Keratinocyte (primary cell): ENCODE data around the gene METTL5. TPM values are rescaled to one million over a fixed set of nuclear protein-coding genes. Genes with fewer than 3 reads are reported as not detected.
"Not testable (repeated sequence)": the region's sequence is repeated elsewhere in the genome, so short reads cannot be mapped to it uniquely, and the experiment has no call there.

Experiments
- DNase-seq: peaks from one replicate; pipeline ENCODE4 v3.0.0-alpha.2; 2011; ENCODE audit warnings: low read depth, missing footprints, low spot score
- FAIRE-seq: peaks from 2 replicates; lab custom pipeline; 2011; peaks lifted over from hg19 to GRCh38; lab: Jason Lieb, UNC
- H2AFZ ChIP-seq: 2 replicates; pipeline ENCODE4 v1.6.0; 2012; ENCODE audit warnings: low read length, control low read depth, inconsistent platforms; ENCODE audit not compliant: control insufficient read depth
- H3K27ac ChIP-seq: 2 replicates; pipeline ENCODE4 v1.5.1; 2011; ENCODE audit warnings: low read length; ENCODE audit not compliant: control insufficient read depth, insufficient read depth
- H3K27me3 ChIP-seq: 3 replicates; pipeline ENCODE4 v1.6.0; 2011; ENCODE audit warnings: low read length; ENCODE audit not compliant: control insufficient read depth, insufficient read depth; ENCODE audit errors: extremely low read depth
- H3K36me3 ChIP-seq, 2 experiments: 2 replicates in 1 of 2; 3 replicates in 1 of 2; pipeline ENCODE4 v1.5.1; 2011; ENCODE audit warnings: low read length in 2 of 2, mild to moderate bottlenecking in 1 of 2; ENCODE audit not compliant: control insufficient read depth in 2 of 2, insufficient read depth in 2 of 2; ENCODE audit errors: extremely low read depth in 1 of 2
- H3K4me1 ChIP-seq: 3 replicates; pipeline ENCODE4 v1.5.1; 2011; ENCODE audit warnings: low read length; ENCODE audit not compliant: control insufficient read depth, insufficient read depth; ENCODE audit errors: extremely low read depth
- H3K4me2 ChIP-seq: 3 replicates; pipeline ENCODE4 v1.6.0; 2011; ENCODE audit warnings: low read depth, low read length; ENCODE audit not compliant: control insufficient read depth, insufficient read depth; ENCODE audit errors: extremely low read depth
- H3K4me3 ChIP-seq, 3 experiments: fragments of 200-600 bp in 1 of 3; sonication (generic) in 1 of 3; 2 replicates in 2 of 3; 3 replicates in 1 of 3; pipeline ENCODE4 v1.5.1; 2011 to 2016; ENCODE audit warnings: low read length in 3 of 3, mild to moderate bottlenecking in 3 of 3, control low read depth in 2 of 3, inconsistent platforms in 1 of 3, low read depth in 1 of 3, mixed read lengths in 1 of 3, mixed run types in 1 of 3, moderate library complexity in 1 of 3; ENCODE audit not compliant: control insufficient read depth in 2 of 3, insufficient read depth in 2 of 3; ENCODE audit errors: extremely low read depth in 1 of 3
- H3K79me2 ChIP-seq: 2 replicates; pipeline ENCODE4 v1.6.0; 2012; ENCODE audit warnings: low read length; ENCODE audit not compliant: control insufficient read depth, insufficient read depth
- H3K9ac ChIP-seq: 3 replicates; pipeline ENCODE4 v1.6.0; 2011; ENCODE audit warnings: low read length; ENCODE audit not compliant: control insufficient read depth, insufficient read depth; ENCODE audit errors: extremely low read depth
- H3K9me1 ChIP-seq: 3 replicates; pipeline ENCODE4 v1.6.0; 2011; ENCODE audit warnings: low read length; ENCODE audit not compliant: control insufficient read depth, insufficient read depth; ENCODE audit errors: extremely low read depth
- H3K9me3 ChIP-seq: 2 replicates; pipeline ENCODE4 v1.5.1; 2012; ENCODE audit warnings: low read depth, low read length; ENCODE audit not compliant: control insufficient read depth
- H4K20me1 ChIP-seq: 3 replicates; pipeline ENCODE4 v1.6.0; 2011; ENCODE audit warnings: low read length; ENCODE audit not compliant: control insufficient read depth, insufficient read depth; ENCODE audit errors: extremely low read depth
- EZH2 ChIP-seq: IDR thresholded peaks from one replicate; pipeline ENCODE4 v1.6.1; 2012; ENCODE audit warnings: inconsistent platforms, mild to moderate bottlenecking, low read length, moderate library complexity
- dilution Hi-C: fragments of 300-500 bp; cut with MboI; formaldehyde crosslinking; loops from one replicate; pipeline ENCODE4 v1.7.0; 2020; ENCODE audit warnings: low sequenced_read_pairs; ENCODE audit not compliant: extremely low pct_ligation_motif_present
- polyA plus RNA-seq, 5 experiments: library from polyadenylated mRNA; depleted of rRNA in 3 of 5; stranded (reverse) in 3 of 5; stranded (forward) in 1 of 5; unstranded in 1 of 5; fragments of >200 nt; gene quantifications; 1 replicate in 1 of 5; 2 replicates in 3 of 5; 3 replicates in 1 of 5; pipeline versions ENCODE4 v1.2.1 to v1.2.3, GENCODE V29; 2011 to 2012; ENCODE audit warnings: missing spikeins in 2 of 5, low read depth in 1 of 5, low replicate concordance in 1 of 5
- TF ChIP-seq, protein P1 (sequence below), 3 experiments: IDR thresholded peaks in 1 of 3; conservative IDR thresholded peaks in 1 of 3; optimal IDR thresholded peaks in 1 of 3; 2 replicates in 2 of 3; 3 replicates in 1 of 3; pipeline versions ENCODE3 to v1.5.1; 2011; ENCODE audit warnings: low read length in 3 of 3, mild to moderate bottlenecking in 3 of 3, moderate library complexity in 2 of 3, control low read depth in 1 of 3, inconsistent platforms in 1 of 3; ENCODE audit not compliant: insufficient read depth in 2 of 3; ENCODE audit errors: extremely low read depth in 1 of 3

Gene METTL5
- polyA plus RNA-seq, 1 donor (not counting 4 experiments of a cell fraction or from before 2014, with no cell fraction given): 119 TPM

DNA sequence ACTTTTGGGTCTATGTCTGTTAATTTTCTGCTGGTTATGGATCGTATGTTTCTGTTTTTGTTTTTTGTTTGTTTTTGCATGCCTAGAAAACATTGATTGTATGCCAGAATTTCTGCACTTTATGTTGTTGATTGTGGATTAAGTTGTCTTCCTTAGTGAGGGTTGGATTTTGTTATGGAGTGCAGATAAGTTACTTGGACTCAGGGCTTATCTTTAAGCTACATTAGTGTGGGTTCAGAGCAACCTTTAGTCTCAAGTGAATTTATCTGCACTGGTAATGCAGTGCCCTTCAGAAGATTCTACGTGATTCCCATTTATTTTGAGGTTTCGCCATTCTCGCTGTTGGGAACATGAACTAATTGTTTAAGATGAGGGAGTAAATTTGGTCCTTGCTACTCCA lies 35.4 kb upstream of the METTL5 start:
- no peaks in the 10 kb centered on the region for H3K9me3 ChIP-seq

DNA sequence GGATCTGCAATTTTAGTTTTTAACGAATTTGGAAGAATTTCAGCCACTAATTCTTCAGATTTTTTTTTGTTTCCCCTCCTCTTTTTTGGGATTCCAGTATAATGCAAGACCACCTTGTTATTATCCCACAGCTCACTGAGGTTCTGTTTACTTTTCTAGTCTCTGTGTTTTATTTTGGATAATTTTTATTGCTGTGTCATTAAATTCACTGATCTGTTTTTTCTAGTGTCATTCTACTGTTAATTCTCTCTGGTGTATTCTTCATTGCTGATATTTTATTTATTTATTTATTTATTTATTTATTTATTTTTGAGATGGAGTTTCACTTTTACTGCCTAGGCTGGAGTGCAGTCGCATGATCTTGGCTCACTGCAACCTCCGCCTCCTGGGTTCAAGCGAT lies 34.7 kb upstream of the METTL5 start:
- Histone ChIP-seq H3K4me3 (no peak overlapping the region), H3K4me2 (no peak overlapping the region), H2AFZ (no peak overlapping the region), H3K4me1 (no peaks in the 10 kb centered on the region), H3K9me3 (no peaks in the 10 kb centered on the region), H3K36me3 (no peaks in the 10 kb centered on the region), H3K9me1 (no peaks in the 10 kb centered on the region), H4K20me1 (no peaks in the 10 kb centered on the region), H3K27me3 (no peaks in the 10 kb centered on the region), H3K9ac (no peak overlapping the region), H3K79me2 (peaks cover 22% of the 10 kb centered on the region), H3K27ac (no peak overlapping the region)
- dilution Hi-C loops: no loop called here
- TF ChIP-seq, protein P1, sequence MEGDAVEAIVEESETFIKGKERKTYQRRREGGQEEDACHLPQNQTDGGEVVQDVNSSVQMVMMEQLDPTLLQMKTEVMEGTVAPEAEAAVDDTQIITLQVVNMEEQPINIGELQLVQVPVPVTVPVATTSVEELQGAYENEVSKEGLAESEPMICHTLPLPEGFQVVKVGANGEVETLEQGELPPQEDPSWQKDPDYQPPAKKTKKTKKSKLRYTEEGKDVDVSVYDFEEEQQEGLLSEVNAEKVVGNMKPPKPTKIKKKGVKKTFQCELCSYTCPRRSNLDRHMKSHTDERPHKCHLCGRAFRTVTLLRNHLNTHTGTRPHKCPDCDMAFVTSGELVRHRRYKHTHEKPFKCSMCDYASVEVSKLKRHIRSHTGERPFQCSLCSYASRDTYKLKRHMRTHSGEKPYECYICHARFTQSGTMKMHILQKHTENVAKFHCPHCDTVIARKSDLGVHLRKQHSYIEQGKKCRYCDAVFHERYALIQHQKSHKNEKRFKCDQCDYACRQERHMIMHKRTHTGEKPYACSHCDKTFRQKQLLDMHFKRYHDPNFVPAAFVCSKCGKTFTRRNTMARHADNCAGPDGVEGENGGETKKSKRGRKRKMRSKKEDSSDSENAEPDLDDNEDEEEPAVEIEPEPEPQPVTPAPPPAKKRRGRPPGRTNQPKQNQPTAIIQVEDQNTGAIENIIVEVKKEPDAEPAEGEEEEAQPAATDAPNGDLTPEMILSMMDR (optimal IDR thresholded peaks at IDR 0.05 in 1 of 3, IDR thresholded peaks at IDR 0.05 in 1 of 3, conservative IDR thresholded peaks at IDR 0.05 in 1 of 3; ENCODE audit: extremely low read depth in 1 of 3, insufficient read depth in 2 of 3, low read length in 3 of 3): no peak
- no peak for TF ChIP-seq EZH2
- FAIRE-seq (no peak), DNase-seq (no peak)

More for the DNA sequence above, 35.4 kb upstream of the METTL5 start:
- H3K27me3 ChIP-seq: no peaks in the 10 kb centered on the region
- no peaks in the 10 kb centered on the region for H3K4me1 ChIP-seq
- H4K20me1 ChIP-seq: no peaks in the 10 kb centered on the region
- H3K9ac ChIP-seq: no peak overlapping the region
- DNase-seq: no peak
- dilution Hi-C loops: no loop called here
- H3K4me3 ChIP-seq: no peak overlapping the region
- H3K9me1 ChIP-seq: no peaks in the 10 kb centered on the region
- FAIRE-seq: no peak
- TF ChIP-seq, protein P1 (optimal IDR thresholded peaks at IDR 0.05 in 1 of 3, IDR thresholded peaks at IDR 0.05 in 1 of 3, conservative IDR thresholded peaks at IDR 0.05 in 1 of 3; ENCODE audit: extremely low read depth in 1 of 3, insufficient read depth in 2 of 3, low read length in 3 of 3): no peak
- TF ChIP-seq EZH2: no peak
- no peak overlapping the region for H2AFZ ChIP-seq
- H3K36me3 ChIP-seq: no peaks in the 10 kb centered on the region
- no peak overlapping the region for H3K4me2 ChIP-seq
- H3K27ac ChIP-seq: no peak overlapping the region
- peaks cover 22% of the 10 kb centered on the region for H3K79me2 ChIP-seq

DNA sequence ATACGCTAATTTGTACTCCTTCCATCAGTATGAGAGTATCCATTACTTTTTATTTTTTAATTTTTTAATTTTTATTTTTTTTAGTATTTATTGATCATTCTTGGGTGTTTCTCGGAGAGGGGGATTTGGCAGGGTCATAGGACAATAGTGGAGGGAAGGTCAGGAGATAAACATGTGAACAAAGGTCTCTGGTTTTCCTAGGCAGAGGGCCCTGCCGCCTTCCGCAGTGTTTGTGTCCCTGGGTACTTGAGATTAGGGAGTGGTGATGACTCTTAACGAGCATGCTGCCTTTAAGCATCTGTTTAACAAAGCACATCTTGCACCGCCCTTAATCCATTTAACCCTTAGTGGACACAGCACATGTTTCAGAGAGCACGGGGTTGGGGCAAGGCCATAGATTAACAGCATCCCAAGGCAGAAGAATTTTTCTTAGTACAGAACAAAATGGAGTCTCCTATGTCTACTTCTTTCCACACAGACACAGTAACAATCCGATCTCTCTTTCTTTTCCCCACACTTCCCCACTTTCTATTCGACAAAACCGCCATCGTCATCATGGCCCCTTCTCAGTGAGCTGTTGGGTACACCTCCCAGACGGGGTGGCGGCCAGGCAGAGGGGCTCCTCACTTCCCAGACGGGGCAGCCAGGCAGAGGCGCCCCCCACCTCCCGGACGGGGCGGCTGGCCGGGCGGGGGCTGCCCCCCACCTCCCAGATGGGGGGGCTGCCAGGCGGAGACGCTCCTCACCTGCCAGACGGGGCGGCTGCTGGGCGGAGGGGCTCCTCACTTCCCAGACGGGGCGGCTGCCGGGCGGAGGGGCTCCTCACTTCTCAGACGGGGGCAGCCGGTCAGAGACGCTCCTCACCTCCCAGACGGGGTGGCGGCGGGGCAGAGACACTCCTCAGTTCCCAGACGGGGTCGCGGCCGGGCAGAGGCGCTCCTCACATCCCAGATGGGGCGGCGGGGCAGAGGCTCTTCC lies 30.9 kb upstream of the METTL5 start:
- H3K27ac ChIP-seq, H3K4me1 ChIP-seq, DNase-seq, H3K9ac ChIP-seq, H2AFZ ChIP-seq, H3K27me3 ChIP-seq, H3K36me3 ChIP-seq, H4K20me1 ChIP-seq, H3K9me3 ChIP-seq, dilution Hi-C loops, H3K9me1 ChIP-seq, H3K4me3 ChIP-seq, H3K4me2 ChIP-seq, FAIRE-seq: not testable (repeated sequence)
- H3K79me2 ChIP-seq: peaks cover 17% of the 10 kb centered on the region
